A673 (cell line): ENCODE measurements around the gene UPF1. TPM values are rescaled to one million over a fixed set of nuclear protein-coding genes. Genes with fewer than 3 reads are reported as not detected.
A peak's percentile ranks its signal among the peaks of the same experiment; 100 is the strongest.

Experiments used
- BruUV-seq: library from RNA; stranded (reverse); fragments of 400-500 nt; replicated peaks from 2 replicates; lab custom pipeline; 2021; lab: Mats Ljungman, UMichigan
- CTCF ChIA-PET: fragments of 300-600 bp; sonication (Branson Sonifier 250); formaldehyde crosslinking; loops from one replicate; lab custom pipeline; 2022; ENCODE audit warnings: antibody characterized with exemption; lab: Charles Lee
- POLR2A ChIA-PET: fragments of 300-600 bp; sonication (Branson Sonifier 250); formaldehyde crosslinking; loops from one replicate; lab custom pipeline; 2022; ENCODE audit warnings: antibody characterized with exemption; ENCODE audit not compliant: low non-redundant PET; lab: Charles Lee
- DNase-seq: peaks from one replicate; pipeline ENCODE4 v3.0.0-alpha.2; 2015; ENCODE audit warnings: low spot score
- H3K27ac ChIP-seq: fragments of 200-600 bp; sonication (generic); 2 replicates; pipeline ENCODE4 v1.5.1; 2016; ENCODE audit warnings: mixed run types, low read depth, mild to moderate bottlenecking, mixed read lengths, antibody characterized with exemption, low read length; ENCODE audit not compliant: poor library complexity, severe bottlenecking
- H3K27me3 ChIP-seq: fragments of 200-600 bp; sonication (generic); replicated peaks from 2 replicates; pipeline ENCODE4 v1.6.1; 2017; ENCODE audit warnings: mixed run types, low read depth, mild to moderate bottlenecking, mixed read lengths, antibody characterized with exemption, low read length; ENCODE audit not compliant: insufficient read depth, poor library complexity
- H3K36me3 ChIP-seq: fragments of 200-600 bp; sonication (generic); 2 replicates; pipeline ENCODE4 v1.6.1; 2016; ENCODE audit warnings: mixed run types, mild to moderate bottlenecking, mixed read lengths, antibody characterized with exemption, low read length; ENCODE audit not compliant: insufficient read depth, poor library complexity, severe bottlenecking
- H3K4me1 ChIP-seq: fragments of 200-600 bp; sonication (generic); 2 replicates; pipeline ENCODE4 v1.6.1; 2017; ENCODE audit warnings: mixed run types, mild to moderate bottlenecking, mixed read lengths, antibody characterized with exemption, low read length; ENCODE audit not compliant: insufficient read depth, poor library complexity, severe bottlenecking
- H3K4me3 ChIP-seq: fragments of 200-600 bp; sonication (generic); 2 replicates; pipeline ENCODE4 v1.5.1; 2016; ENCODE audit warnings: low read depth, mixed run types, mild to moderate bottlenecking, mixed read lengths, low read length; ENCODE audit not compliant: poor library complexity, severe bottlenecking
- H3K9me3 ChIP-seq: fragments of 200-600 bp; sonication (generic); 2 replicates; pipeline ENCODE4 v1.6.1; 2016; ENCODE audit warnings: mixed run types, low read depth, mild to moderate bottlenecking, mixed read lengths, antibody characterized with exemption, low read length; ENCODE audit not compliant: poor library complexity, severe bottlenecking
- CTCF ChIP-seq: fragments of 300-800, 200-600 bp; sonication (generic); conservative IDR thresholded peaks from 2 replicates; pipeline ENCODE4 v1.5.1; 2017; ENCODE audit warnings: low read depth, mild to moderate bottlenecking, antibody characterized with exemption, low read length, moderate library complexity, mixed read lengths
- EZH2 ChIP-seq: fragments of 200-600 bp; sonication (generic); IDR thresholded peaks from 2 replicates; pipeline ENCODE4 v1.6.1; 2017; ENCODE audit warnings: borderline replicate concordance, low read depth, mild to moderate bottlenecking, mixed read lengths, antibody characterized with exemption, low read length; ENCODE audit not compliant: poor library complexity, severe bottlenecking
- intact Hi-C: fragments of 100-400 bp; cut with micrococcal nuclease; formaldehyde crosslinking; loops from one replicate; pipeline ENCODE4 v1.10.0; 2022; ENCODE audit not compliant: unreplicated experiment
- total RNA-seq: library from RNA; stranded (reverse); gene quantifications from 2 replicates; pipeline ENCODE4 v1.2.3, GENCODE V29; 2021

UPF1 gene
- total RNA-seq, 1 experiment from 2014 or later = 83.8 TPM

- TF ChIP-seq CTCF = no peak
- TF ChIP-seq EZH2 = no peak
- Histone ChIP-seq H3K36me3 (no peaks in the 10 kb centered on the region), H3K4me3 (no peak overlapping the region), H3K27me3 (peaks cover 13% of the 10 kb centered on the region), H3K27ac (no peak overlapping the region), H3K9me3 (no peaks in the 10 kb centered on the region), H3K4me1 (peaks cover 14% of the 10 kb centered on the region)
- ChIA-PET CTCF (interaction anchor here (0.7 kb wide), 1 partner anchor 57 kb away, joined by 3 read pairs; no protein-coding TSS in a partner anchor), POLR2A (no interaction called here)
- intact Hi-C loops = no loop called here
- BruUV-seq = no TSS peak
- no peak for DNase-seq
Observed at GRCh38 chr19:18784786-18785120, 47.0 kb upstream of the UPF1 start.

- TF ChIP-seq CTCF = no peak
- TF ChIP-seq EZH2 = no peak
- Histone ChIP-seq H3K4me3 (peak overlapping the region; percentile 32), H3K27me3 (peaks cover 20% of the 10 kb centered on the region), H3K4me1 (peaks cover 14% of the 10 kb centered on the region), H3K27ac (no peak overlapping the region), H3K36me3 (no peaks in the 10 kb centered on the region), H3K9me3 (no peaks in the 10 kb centered on the region)
- peak; percentile 90 for DNase-seq
- POLR2A ChIA-PET = no interaction called here
- BruUV-seq = no TSS peak
- intact Hi-C loops = no loop called here
- CTCF ChIA-PET = interaction anchor here (0.7 kb wide), 1 partner anchor 57 kb away, joined by 3 read pairs; no protein-coding TSS in a partner anchor
Observed at GRCh38 chr19:18785179-18786124, 46.3 kb upstream of the UPF1 start.

- intact Hi-C loops = no loop called here
- H3K27ac ChIP-seq = no peak overlapping the region
- H3K4me3 ChIP-seq = no peak overlapping the region
- H3K36me3 ChIP-seq = no peaks in the 10 kb centered on the region
- peaks cover 14% of the 10 kb centered on the region for H3K4me1 ChIP-seq
- no peaks in the 10 kb centered on the region for H3K9me3 ChIP-seq
- ChIA-PET CTCF (no interaction called here), POLR2A (no interaction called here)
- no TSS peak for BruUV-seq
- TF ChIP-seq CTCF = no peak
- TF ChIP-seq EZH2 = no peak
- no peak for DNase-seq
- peaks cover 50% of the 10 kb centered on the region for H3K27me3 ChIP-seq
Observed at GRCh38 chr19:18788529-18789421, 43.0 kb upstream of the UPF1 start.
